ENCODE data around the gene SLC35A2. TPM values are rescaled to one million over a fixed set of nuclear protein-coding genes. Genes with fewer than 3 reads are reported as not detected.
"Not testable (repeated sequence)": the region's sequence is repeated elsewhere in the genome, so short reads cannot be mapped to it uniquely, and the experiment has no call there.

The SLC35A2 gene
- total and polyA plus RNA-seq, 3 experiments from 2014 or later, result 13.2 to 27.2 (median 27.1) TPM

GRCh38 chrX:48891402-48892288 is 19.8 kb downstream of the SLC35A2 start:
- peaks cover 0 to 20% (median 0%) of the 10 kb centered on the region in 3 donors for H3K36me3 Mint-ChIP-seq
- peak overlapping the region; percentile 73 to 97 (median 84) for H3K4me3 Mint-ChIP-seq
- DNase-seq, result peak; percentile 68 to 85 (median 73)
- no peaks in the 10 kb centered on the region for H3K9me3 Mint-ChIP-seq
- Histone ChIP-seq H3K4me1 (ENCODE audit: insufficient read depth, low read length) (peaks cover 11% of the 10 kb centered on the region), H3K9me3 (ENCODE audit: low read length) (no peaks in the 10 kb centered on the region), H3K36me3 (ENCODE audit: insufficient read depth, low read length) (no peaks in the 10 kb centered on the region), H3K4me3 (ENCODE audit: low read length) (peak overlapping the region; percentile 49), H3K27ac (ENCODE audit: low read depth, low read length) (peak overlapping the region; percentile 11), H3K27me3 (ENCODE audit: insufficient read depth, low read length, poor library complexity, severe bottlenecking) (no peaks in the 10 kb centered on the region)
- peaks cover 15 to 31% (median 26%) of the 10 kb centered on the region in 3 donors for H3K4me1 Mint-ChIP-seq
- ChIA-PET POLR2A (interaction anchor here (0.5 to 1.2 kb wide), 6 partner anchors 28 to 422 kb away, joined by 3 to 5 read pairs (median 4); partner anchors contain the start of gene HDAC6), CTCF (interaction anchor here (0.5 to 3.2 kb wide), 10 partner anchors 12 to 304 kb away, joined by 3 to 21 read pairs (median 4); partner anchors contain the start of gene SLC35A2)
- H3K27me3 Mint-ChIP-seq, result peaks cover 0 to 5% of the 10 kb centered on the region in 2 donors
- H3K27ac Mint-ChIP-seq, result peak overlapping the region in 7 of 8 donors; percentile 17 to 92 (median 71)

GRCh38 chrX:48890934-48891401 is 20.5 kb downstream of the SLC35A2 start:
- Histone ChIP-seq H3K4me3 (ENCODE audit: low read length) (peak overlapping the region; percentile 49), H3K27ac (ENCODE audit: low read depth, low read length) (no peak overlapping the region), H3K27me3 (ENCODE audit: insufficient read depth, low read length, poor library complexity, severe bottlenecking) (no peaks in the 10 kb centered on the region), H3K4me1 (ENCODE audit: insufficient read depth, low read length) (peaks cover 5% of the 10 kb centered on the region), H3K36me3 (ENCODE audit: insufficient read depth, low read length) (no peaks in the 10 kb centered on the region), H3K9me3 (ENCODE audit: low read length) (no peaks in the 10 kb centered on the region)
- POLR2A ChIA-PET, result interaction anchor here (0.6 to 1.2 kb wide), 5 partner anchors 29 to 90 kb away, joined by 3 to 5 read pairs (median 3); partner anchors contain the start of gene HDAC6
- Mint-ChIP-seq H3K4me1 (peaks cover 10 to 26% (median 22%) of the 10 kb centered on the region in 3 donors), H3K36me3 (peaks cover 0 to 20% (median 0%) of the 10 kb centered on the region in 3 donors), H3K27me3 (peaks cover 0 to 5% of the 10 kb centered on the region in 2 donors), H3K9me3 (no peaks in the 10 kb centered on the region), H3K4me3 (peak overlapping the region; percentile 76 to 97 (median 85)), H3K27ac (peak overlapping the region in 6 of 8 donors; percentile 58 to 99 (median 76))
- CTCF ChIA-PET, result interaction anchor here (0.5 to 3.2 kb wide), 10 partner anchors 12 to 304 kb away, joined by 3 to 21 read pairs (median 4); partner anchors contain the start of gene SLC35A2
- DNase-seq, result peak in 1 of 5 donors; percentile 51

GRCh38 chrX:48890296-48890925 is 21.0 kb downstream of the SLC35A2 start:
- peaks cover 5% of the 10 kb centered on the region for H3K4me1 ChIP-seq (ENCODE audit: insufficient read depth, low read length)
- H3K36me3 ChIP-seq (ENCODE audit: insufficient read depth, low read length), result no peaks in the 10 kb centered on the region
- peak overlapping the region; percentile 76 to 97 (median 85) for H3K4me3 Mint-ChIP-seq
- H3K27ac ChIP-seq (ENCODE audit: low read depth, low read length), result no peak overlapping the region
- H3K27me3 ChIP-seq (ENCODE audit: insufficient read depth, low read length, poor library complexity, severe bottlenecking), result no peaks in the 10 kb centered on the region
- H3K36me3 Mint-ChIP-seq, result peaks cover 0 to 16% (median 0%) of the 10 kb centered on the region in 3 donors
- H3K27ac Mint-ChIP-seq, result peak overlapping the region in 7 of 8 donors; percentile 43 to 99 (median 70)
- ChIA-PET POLR2A (interaction anchor here (0.6 to 1.2 kb wide), 4 partner anchors 29 to 89 kb away, joined by 3 to 5 read pairs (median 4); partner anchors contain the start of gene HDAC6), CTCF (interaction anchor here (1.1 to 3.2 kb wide), 6 partner anchors 22 to 259 kb away, joined by 3 to 21 read pairs (median 10); partner anchors contain the start of gene SLC35A2)
- DNase-seq, result no peak
- H3K9me3 ChIP-seq (ENCODE audit: low read length), result no peaks in the 10 kb centered on the region
- peaks cover 10 to 22% (median 20%) of the 10 kb centered on the region in 3 donors for H3K4me1 Mint-ChIP-seq
- no peaks in the 10 kb centered on the region for H3K9me3 Mint-ChIP-seq
- peak overlapping the region; percentile 49 for H3K4me3 ChIP-seq (ENCODE audit: low read length)
- H3K27me3 Mint-ChIP-seq, result peaks cover 0 to 5% of the 10 kb centered on the region in 2 donors

- H3K9me3 Mint-ChIP-seq; H3K27ac ChIP-seq (ENCODE audit: low read depth, low read length); H3K4me3 Mint-ChIP-seq; H3K4me3 ChIP-seq (ENCODE audit: low read length); H3K27ac Mint-ChIP-seq; H3K4me1 ChIP-seq (ENCODE audit: insufficient read depth, low read length); H3K36me3 Mint-ChIP-seq; POLR2A ChIA-PET; H3K9me3 ChIP-seq (ENCODE audit: low read length); H3K27me3 ChIP-seq (ENCODE audit: insufficient read depth, low read length, poor library complexity, severe bottlenecking); DNase-seq; CTCF ChIA-PET; H3K36me3 ChIP-seq (ENCODE audit: insufficient read depth, low read length); H3K27me3 Mint-ChIP-seq: not testable (repeated sequence)
- peaks cover 5 to 10% (median 7%) of the 10 kb centered on the region in 3 donors for H3K4me1 Mint-ChIP-seq
Measured at GRCh38 chrX:48886586-48886985, 24.9 kb downstream of the SLC35A2 start.

- H3K4me1 Mint-ChIP-seq, result no peaks in the 10 kb centered on the region
- H3K4me3 Mint-ChIP-seq, result no peak overlapping the region
- no peaks in the 10 kb centered on the region for H3K9me3 Mint-ChIP-seq
- H3K27ac Mint-ChIP-seq, result no peak overlapping the region
- no peaks in the 10 kb centered on the region for H3K27me3 Mint-ChIP-seq
- no peaks in the 10 kb centered on the region for H3K36me3 ChIP-seq (ENCODE audit: insufficient read depth, low read length)
- H3K4me1 ChIP-seq (ENCODE audit: insufficient read depth, low read length), result no peaks in the 10 kb centered on the region
- no peak overlapping the region for H3K27ac ChIP-seq (ENCODE audit: low read depth, low read length)
- no peak overlapping the region for H3K4me3 ChIP-seq (ENCODE audit: low read length)
- ChIA-PET CTCF (no interaction called here), POLR2A (no interaction called here)
- DNase-seq, result no peak
- H3K9me3 ChIP-seq (ENCODE audit: low read length), result no peaks in the 10 kb centered on the region
- no peaks in the 10 kb centered on the region for H3K27me3 ChIP-seq (ENCODE audit: insufficient read depth, low read length, poor library complexity, severe bottlenecking)
- no peaks in the 10 kb centered on the region for H3K36me3 Mint-ChIP-seq
Measured at GRCh38 chrX:48883729-48884128, 27.7 kb downstream of the SLC35A2 start.

GRCh38 chrX:48876944-48877343 is 34.5 kb downstream of the SLC35A2 start:
- peaks cover 0 to 12% of the 10 kb centered on the region in 2 donors for H3K27me3 Mint-ChIP-seq
- H3K9me3 Mint-ChIP-seq; H3K4me3 Mint-ChIP-seq; H3K27me3 ChIP-seq (ENCODE audit: insufficient read depth, low read length, poor library complexity, severe bottlenecking); H3K27ac Mint-ChIP-seq; H3K4me1 ChIP-seq (ENCODE audit: insufficient read depth, low read length); H3K4me1 Mint-ChIP-seq; CTCF ChIA-PET; DNase-seq; POLR2A ChIA-PET; H3K27ac ChIP-seq (ENCODE audit: low read depth, low read length); H3K9me3 ChIP-seq (ENCODE audit: low read length); H3K36me3 Mint-ChIP-seq; H3K36me3 ChIP-seq (ENCODE audit: insufficient read depth, low read length); H3K4me3 ChIP-seq (ENCODE audit: low read length): not testable (repeated sequence)

GRCh38 chrX:48872017-48872416 is 39.4 kb downstream of the SLC35A2 start:
- H3K9me3 ChIP-seq (ENCODE audit: low read length); H3K4me3 ChIP-seq (ENCODE audit: low read length); H3K36me3 ChIP-seq (ENCODE audit: insufficient read depth, low read length); DNase-seq; CTCF ChIA-PET; H3K4me1 Mint-ChIP-seq; H3K27me3 ChIP-seq (ENCODE audit: insufficient read depth, low read length, poor library complexity, severe bottlenecking); H3K4me1 ChIP-seq (ENCODE audit: insufficient read depth, low read length); H3K4me3 Mint-ChIP-seq; H3K9me3 Mint-ChIP-seq; POLR2A ChIA-PET; H3K27ac Mint-ChIP-seq; H3K27ac ChIP-seq (ENCODE audit: low read depth, low read length); H3K36me3 Mint-ChIP-seq: not testable (repeated sequence)
- H3K27me3 Mint-ChIP-seq, result peaks cover 6 to 17% of the 10 kb centered on the region in 2 donors

All from CD8-positive, alpha-beta memory T cell (primary cell).